H1 (cell line): ENCODE data around the gene MADD. TPM values are rescaled to one million over a fixed set of nuclear protein-coding genes. Genes with fewer than 3 reads are reported as not detected.
A peak's percentile ranks its signal among the peaks of the same experiment; 100 is the strongest.

Experiments used
- ASH2L ChIP-seq: fragments of 200-600, 300-600 bp; sonication (generic); IDR thresholded peaks from one replicate; pipeline ENCODE4 v1.7.1; 2017; ENCODE audit warnings: low read length
- BACH1 ChIP-seq: IDR thresholded peaks from 2 replicates; pipeline ENCODE4 v1.6.1; 2012; ENCODE audit warnings: low read length, improper control_type of control experiment
- BRCA1 ChIP-seq: IDR thresholded peaks from 2 replicates; pipeline ENCODE4 v1.6.1; 2012; ENCODE audit warnings: low read depth, low read length, improper control_type of control experiment
- CREB1 ChIP-seq: IDR thresholded peaks from 2 replicates; pipeline ENCODE4 v1.6.1; 2012; ENCODE audit warnings: inconsistent platforms
- GTF2F1 ChIP-seq: IDR thresholded peaks from 2 replicates; pipeline ENCODE4 v1.6.1; 2012; ENCODE audit warnings: low read depth, low read length, improper control_type of control experiment, borderline replicate concordance
- HDAC6 ChIP-seq: IDR thresholded peaks from one replicate; pipeline ENCODE4 v1.7.1; 2012; ENCODE audit warnings: low read depth, mild to moderate bottlenecking, inconsistent platforms, low read length, moderate library complexity
- KDM5A ChIP-seq: fragments of 200-600 bp; IDR thresholded peaks from 2 replicates; pipeline ENCODE4 v1.7.1; 2012; ENCODE audit warnings: mild to moderate bottlenecking, low read length, inconsistent platforms, mixed read lengths
- MAFK ChIP-seq: IDR thresholded peaks from 2 replicates; pipeline ENCODE4 v1.6.1; 2012; ENCODE audit warnings: low read depth, mild to moderate bottlenecking, improper control_type of control experiment, low read length
- PHF8 ChIP-seq: fragments of 200-600 bp; sonication (generic); conservative IDR thresholded peaks from 2 replicates; pipeline ENCODE4 v1.7.1; 2012; ENCODE audit warnings: low read depth, mild to moderate bottlenecking, inconsistent platforms, low read length, moderate library complexity
- RFX5 ChIP-seq: IDR thresholded peaks from 2 replicates; pipeline ENCODE4 v1.6.1; 2011; ENCODE audit warnings: low read depth, low read length, improper control_type of control experiment, borderline replicate concordance
- SIRT6 ChIP-seq: IDR thresholded peaks from one replicate; pipeline ENCODE4 v1.7.1; 2012; ENCODE audit warnings: low read length, inconsistent platforms
- SP2 ChIP-seq: IDR thresholded peaks from 2 replicates; pipeline ENCODE4 v1.6.1; 2012; ENCODE audit warnings: mild to moderate bottlenecking, low read length, inconsistent platforms
- SUZ12 ChIP-seq: fragments of 200-600 bp; sonication (generic); IDR thresholded peaks from 2 replicates; pipeline ENCODE4 v1.6.1; 2012; ENCODE audit warnings: mild to moderate bottlenecking, inconsistent platforms, low read length, moderate library complexity, mixed read lengths
- TAF7 ChIP-seq: optimal IDR thresholded peaks from 2 replicates; pipeline ENCODE3; 2011; ENCODE audit warnings: low read depth, mild to moderate bottlenecking, inconsistent platforms, low read length, moderate library complexity, borderline replicate concordance
- TEAD4 ChIP-seq: IDR thresholded peaks from 2 replicates; pipeline ENCODE4 v1.6.1; 2012; ENCODE audit warnings: low read depth, low read length, inconsistent platforms, mixed read lengths
- polyA plus RNA-seq, 7 experiments: library from polyadenylated mRNA; depleted of rRNA in 3 of 7; stranded (reverse) in 5 of 7; unstranded in 2 of 7; fragments of >200 nt in 5 of 7; fragments of 200-250 nt in 2 of 7; gene quantifications; 1 replicate in 5 of 7; 2 replicates in 1 of 7; 4 replicates in 1 of 7; pipeline versions ENCODE4 v1.2.1 to v1.2.3, GENCODE V29; 2011 to 2013; ENCODE audit warnings: missing spikeins in 2 of 7, mixed read lengths in 2 of 7
- total RNA-seq: library from RNA; stranded (reverse); fragmentation: NEBNext Ultra II Directional; extraction: Animal tissue kit (Norgen Biotek cat#: 25700); gene quantifications from 2 replicates; pipeline ENCODE4 v1.2.1, GENCODE V29; 2021

MADD gene
- total and polyA plus RNA-seq, 2 of the 8 experiments (the other 6 are each of a cell fraction or from before 2014, with no cell fraction given) = 32.5 to 45.4 TPM

DNA sequence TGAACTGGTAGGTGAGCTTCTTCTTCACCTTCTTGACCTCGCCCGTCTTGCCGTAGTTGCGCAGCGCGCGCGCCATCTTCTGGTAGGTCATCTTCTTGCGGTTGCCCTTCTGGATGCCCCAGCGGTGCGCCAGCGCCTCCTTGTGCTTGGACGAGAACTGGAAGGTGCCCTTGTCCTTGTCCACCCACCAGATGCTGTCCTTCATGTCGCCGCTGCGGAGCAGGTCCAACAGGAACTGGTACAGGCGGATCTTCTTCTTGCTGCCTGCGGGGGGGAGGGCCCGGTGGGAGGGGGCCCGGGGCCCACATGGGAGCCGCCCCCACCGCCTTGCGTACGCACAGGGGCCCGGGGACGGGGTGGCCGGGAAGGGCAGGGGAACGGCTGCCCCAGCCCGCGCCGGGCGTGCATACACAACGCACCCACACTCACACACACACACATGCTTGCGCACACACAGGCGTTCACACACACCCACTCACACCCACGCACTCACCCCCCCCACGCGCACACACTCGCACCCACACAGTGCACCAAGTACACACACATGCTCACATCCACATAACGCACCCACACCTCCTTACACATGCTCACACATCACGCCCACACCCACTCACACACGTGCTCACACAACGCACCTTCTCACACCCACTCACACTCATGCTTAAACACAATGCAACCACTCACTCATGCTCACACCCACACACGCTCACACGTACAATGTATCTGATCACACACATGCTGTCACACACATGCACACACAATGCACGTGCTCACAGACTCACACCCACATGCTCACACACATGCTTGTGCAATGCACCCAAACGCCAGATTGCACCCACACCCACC, 85.6 kb downstream of the MADD start (continued):
- TF ChIP-seq SP2 (no peak), MAFK (no peak), SIRT6 (no peak), PHF8 (no peak), TEAD4 (peak; percentile 28; the same call in 1 of the 2 replicates), BRCA1 (no peak), ASH2L (peak; percentile 24), TAF7 (peak; percentile 82), GTF2F1 (no peak), BACH1 (no peak; the same call in 1 of the 2 replicates), RFX5 (no peak), KDM5A (no peak), SUZ12 (no peak), CREB1 (peak; percentile 68; the same call in 1 of the 2 replicates), HDAC6 (no peak)
